GM19397 (cell line): ENCODE data around the gene VSTM4.

Experiments used
- ATAC-seq: cut with Tn5 transposase; IDR thresholded peaks from one replicate; pipeline ENCODE4 v1.9.1; 2021; ENCODE audit warnings: mild to moderate bottlenecking, moderate library complexity; ENCODE audit not compliant: unreplicated experiment

Gene VSTM4

GRCh38 chr10:49096890-49097445 lies 18.4 kb downstream of the VSTM4 start:
- no peak for ATAC-seq

- no peak for ATAC-seq
These were observed 20.7 kb downstream of the VSTM4 start for GRCh38 chr10:49094646-49095045.

GRCh38 chr10:49093922-49094321 lies 21.4 kb downstream of the VSTM4 start:
- no peak for ATAC-seq

- ATAC-seq = no peak
These were observed 22.8 kb downstream of the VSTM4 start for GRCh38 chr10:49092477-49092876.

GRCh38 chr10:49091450-49092210 lies 23.7 kb downstream of the VSTM4 start:
- ATAC-seq = no peak

- no peak for ATAC-seq
These were observed 24.5 kb downstream of the VSTM4 start for GRCh38 chr10:49090696-49091380.

GRCh38 chr10:49090189-49090575 lies 25.1 kb downstream of the VSTM4 start:
- ATAC-seq = no peak

GRCh38 chr10:49089557-49090188 lies 25.6 kb downstream of the VSTM4 start:
- ATAC-seq = no peak

- ATAC-seq = no peak
These were observed 26.2 kb downstream of the VSTM4 start for GRCh38 chr10:49089152-49089551.

- ATAC-seq = no peak
These were observed 28.4 kb downstream of the VSTM4 start for GRCh38 chr10:49086889-49087288.

GRCh38 chr10:49083261-49083660 lies 32.1 kb downstream of the VSTM4 start:
- no peak for ATAC-seq

GRCh38 chr10:49082766-49083165 lies 32.6 kb downstream of the VSTM4 start:
- ATAC-seq = no peak

- ATAC-seq = no peak
These were observed 33.6 kb downstream of the VSTM4 start for GRCh38 chr10:49081547-49082275.

GRCh38 chr10:49080965-49081364 lies 34.4 kb downstream of the VSTM4 start:
- no peak for ATAC-seq

GRCh38 chr10:49080071-49080470 lies 35.3 kb downstream of the VSTM4 start:
- ATAC-seq = no peak

- ATAC-seq = no peak
These were observed 35.8 kb downstream of the VSTM4 start for GRCh38 chr10:49079499-49079898.

- ATAC-seq = no peak
These were observed 36.2 kb downstream of the VSTM4 start for GRCh38 chr10:49079072-49079471.

GRCh38 chr10:49078433-49078832 lies 36.9 kb downstream of the VSTM4 start:
- no peak for ATAC-seq

GRCh38 chr10:49076741-49077521 lies 38.4 kb downstream of the VSTM4 start:
- ATAC-seq = peak; percentile 62

GRCh38 chr10:49076319-49076718 lies 39.0 kb downstream of the VSTM4 start:
- ATAC-seq = no peak
